ENCODE results near the gene JSRP1. TPM values are rescaled to one million over a fixed set of nuclear protein-coding genes. Genes with fewer than 3 reads are reported as not detected.
A peak's percentile ranks its signal among the peaks of the same experiment; 100 is the strongest.

The JSRP1 gene
- total and polyA plus RNA-seq, 2 experiments from 2014 or later = 2.4 to 3.1 TPM

DNA sequence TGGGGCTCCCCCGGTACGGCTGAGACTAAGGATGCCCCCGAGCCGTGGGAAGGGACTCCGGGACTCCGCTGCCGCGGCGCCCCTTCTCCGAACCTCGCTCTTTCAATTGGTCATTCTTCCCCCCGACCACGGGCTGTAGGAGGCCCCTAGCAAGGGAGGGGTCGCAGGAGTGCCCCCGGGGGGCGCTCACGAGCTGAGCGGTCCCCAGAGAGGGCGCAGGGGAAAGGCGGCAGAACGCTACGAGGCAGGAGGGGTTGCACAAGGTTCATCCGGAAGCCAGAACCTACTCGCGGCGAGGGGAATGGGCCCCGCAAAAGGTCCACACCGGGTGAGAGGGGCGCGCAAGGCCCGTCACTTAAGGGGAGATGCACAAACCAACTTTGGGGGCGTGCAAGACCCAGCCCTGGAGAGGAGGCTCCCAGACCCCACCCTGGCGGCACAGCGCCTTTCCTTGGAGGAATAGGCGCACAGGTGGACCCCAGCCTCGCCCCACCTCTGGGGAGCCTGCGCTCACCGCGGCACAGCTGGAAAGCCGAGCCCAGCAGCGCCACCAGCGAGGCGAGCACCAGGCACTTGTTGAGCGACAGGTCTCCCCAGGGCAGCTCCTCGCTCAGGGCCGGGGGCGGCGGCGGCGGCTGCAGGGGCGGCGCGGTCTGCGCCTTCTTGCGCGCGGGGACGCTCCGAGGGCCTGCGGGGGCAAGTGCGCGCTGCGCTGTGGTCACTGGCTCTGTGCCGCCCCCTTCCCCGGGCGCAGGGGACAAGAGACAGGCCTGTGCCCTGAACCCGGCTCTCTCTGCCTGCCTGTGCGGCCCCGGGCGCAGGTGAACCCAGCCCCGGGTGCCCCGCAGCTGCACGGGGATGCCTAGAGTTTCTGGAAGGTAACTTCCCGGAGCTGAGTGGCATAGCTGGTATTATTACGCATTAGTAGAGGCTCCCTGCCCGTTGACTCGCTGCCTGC is 2.8 kb downstream of the JSRP1 start:
- Histone ChIP-seq H3F3A (replicated peaks; ENCODE audit: low read depth) (peaks cover 4% of the 10 kb centered on the region; the same call in 1 of the 2 replicates), H3K4me3 (peak overlapping the region; percentile 69), H3K9me2 (ENCODE audit: insufficient read depth) (no peaks in the 10 kb centered on the region), H4K20me1 (replicated peaks; ENCODE audit: insufficient read depth) (no peaks in the 10 kb centered on the region), H2AFZ (peak overlapping the region; percentile 98), H3K27ac (ENCODE audit: low read depth) (no peak overlapping the region), H3K79me2 (replicated peaks; ENCODE audit: insufficient read depth) (no peaks in the 10 kb centered on the region), H3K4me1 (ENCODE audit: insufficient read depth) (peaks cover 5% of the 10 kb centered on the region; the same call in 1 of the 2 replicates), H3K4me2 (peak overlapping the region; percentile 93), H3K36me3 (ENCODE audit: insufficient read depth) (no peaks in the 10 kb centered on the region), H3K27me3 (ENCODE audit: insufficient read depth) (peaks cover 21% of the 10 kb centered on the region)
- TF ChIP-seq, protein P1, sequence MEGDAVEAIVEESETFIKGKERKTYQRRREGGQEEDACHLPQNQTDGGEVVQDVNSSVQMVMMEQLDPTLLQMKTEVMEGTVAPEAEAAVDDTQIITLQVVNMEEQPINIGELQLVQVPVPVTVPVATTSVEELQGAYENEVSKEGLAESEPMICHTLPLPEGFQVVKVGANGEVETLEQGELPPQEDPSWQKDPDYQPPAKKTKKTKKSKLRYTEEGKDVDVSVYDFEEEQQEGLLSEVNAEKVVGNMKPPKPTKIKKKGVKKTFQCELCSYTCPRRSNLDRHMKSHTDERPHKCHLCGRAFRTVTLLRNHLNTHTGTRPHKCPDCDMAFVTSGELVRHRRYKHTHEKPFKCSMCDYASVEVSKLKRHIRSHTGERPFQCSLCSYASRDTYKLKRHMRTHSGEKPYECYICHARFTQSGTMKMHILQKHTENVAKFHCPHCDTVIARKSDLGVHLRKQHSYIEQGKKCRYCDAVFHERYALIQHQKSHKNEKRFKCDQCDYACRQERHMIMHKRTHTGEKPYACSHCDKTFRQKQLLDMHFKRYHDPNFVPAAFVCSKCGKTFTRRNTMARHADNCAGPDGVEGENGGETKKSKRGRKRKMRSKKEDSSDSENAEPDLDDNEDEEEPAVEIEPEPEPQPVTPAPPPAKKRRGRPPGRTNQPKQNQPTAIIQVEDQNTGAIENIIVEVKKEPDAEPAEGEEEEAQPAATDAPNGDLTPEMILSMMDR (conservative IDR thresholded peaks at IDR 0.05; ENCODE audit: low read depth in 2 of 2) = peak; percentile 62 to 73
- no peak for TF ChIP-seq EZH2phosphoT487 (IDR thresholded peaks at IDR 0.05; ENCODE audit: unreplicated experiment)
- 0 out of 2 replicates have a peak, but pooled peaks have one; percentile 35 for TF ChIP-seq POLR2AphosphoS5 (IDR thresholded peaks at IDR 0.05; ENCODE audit: low read depth)
- H3K4me3 Mint-ChIP-seq = peak overlapping the region; percentile 69
- peaks cover 37% of the 10 kb centered on the region for H3K27me3 Mint-ChIP-seq (ENCODE audit: insufficient read depth, low read depth, poor library complexity)
- H3K27ac Mint-ChIP-seq = no peak overlapping the region
- ATAC-seq (peak; percentile 35), DNase-seq (ENCODE audit: low spot score) (peak; percentile 87)
- H3K4me1 Mint-ChIP-seq = peaks cover 3% of the 10 kb centered on the region; the same call in 2 of the 3 replicates
- no peaks in the 10 kb centered on the region for H3K9me3 Mint-ChIP-seq
- H3K36me3 Mint-ChIP-seq (ENCODE audit: low read depth) = no peaks in the 10 kb centered on the region

DNA sequence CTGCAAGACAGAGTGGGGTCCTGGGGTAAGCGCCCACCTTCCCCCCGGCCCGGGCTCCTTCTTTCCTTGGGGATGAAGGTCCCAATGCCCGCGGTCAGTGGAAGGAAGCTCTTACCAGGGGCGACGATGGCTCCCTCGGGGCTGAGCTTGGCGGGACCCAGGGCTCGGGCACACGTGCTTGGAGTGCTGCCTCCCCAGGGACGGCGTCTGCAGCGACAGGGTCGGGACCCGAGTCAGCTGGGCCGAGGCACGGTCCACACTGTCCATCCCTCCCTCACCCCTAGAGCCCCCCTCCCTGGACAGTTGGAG is 3.5 kb downstream of the JSRP1 start:
- Mint-ChIP-seq H3K4me1 (peaks cover 3% of the 10 kb centered on the region; the same call in 2 of the 3 replicates), H3K27ac (no peak overlapping the region), H3K4me3 (peak overlapping the region; percentile 64), H3K9me3 (no peaks in the 10 kb centered on the region), H3K36me3 (ENCODE audit: low read depth) (no peaks in the 10 kb centered on the region), H3K27me3 (ENCODE audit: insufficient read depth, low read depth, poor library complexity) (peaks cover 37% of the 10 kb centered on the region)
- Histone ChIP-seq H3K27me3 (ENCODE audit: insufficient read depth) (peaks cover 21% of the 10 kb centered on the region), H2AFZ (peak overlapping the region; percentile 98), H3K4me2 (peak overlapping the region; percentile 93), H3K27ac (ENCODE audit: low read depth) (no peak overlapping the region), H3K79me2 (replicated peaks; ENCODE audit: insufficient read depth) (no peaks in the 10 kb centered on the region), H3K36me3 (ENCODE audit: insufficient read depth) (no peaks in the 10 kb centered on the region), H4K20me1 (replicated peaks; ENCODE audit: insufficient read depth) (no peaks in the 10 kb centered on the region), H3K4me3 (peak overlapping the region; percentile 69), H3F3A (replicated peaks; ENCODE audit: low read depth) (peaks cover 4% of the 10 kb centered on the region; the same call in 1 of the 2 replicates), H3K9me2 (ENCODE audit: insufficient read depth) (no peaks in the 10 kb centered on the region), H3K4me1 (ENCODE audit: insufficient read depth) (peaks cover 5% of the 10 kb centered on the region; the same call in 1 of the 2 replicates)
- peak; percentile 58 for DNase-seq (ENCODE audit: low spot score)
- ATAC-seq = peak; percentile 2
- TF ChIP-seq NANOG (IDR thresholded peaks at IDR 0.05; ENCODE audit: borderline replicate concordance) (no peak), JUNB (IDR thresholded peaks at IDR 0.05; ENCODE audit: unreplicated experiment) (no peak), POLR2AphosphoS5 (IDR thresholded peaks at IDR 0.05; ENCODE audit: low read depth) (no peak), EZH2phosphoT487 (IDR thresholded peaks at IDR 0.05; ENCODE audit: unreplicated experiment) (no peak), ZNF114 (CRISPR knock-in tag; IDR thresholded peaks at IDR 0.05) (no peak), ZNF331 (CRISPR knock-in tag; IDR thresholded peaks at IDR 0.05; ENCODE audit: low read depth) (no peak), CREB1 (CRISPR knock-in tag; IDR thresholded peaks at IDR 0.05; ENCODE audit: low read depth) (no peak), STAT1 (IDR thresholded peaks at IDR 0.05; ENCODE audit: unreplicated experiment) (no peak), EZH2 (IDR thresholded peaks at IDR 0.05; ENCODE audit: low read depth, unreplicated experiment) (no peak)
- TF ChIP-seq, protein P1 (conservative IDR thresholded peaks at IDR 0.05; ENCODE audit: low read depth in 2 of 2) = no peak
- TF ChIP-seq, protein P2, sequence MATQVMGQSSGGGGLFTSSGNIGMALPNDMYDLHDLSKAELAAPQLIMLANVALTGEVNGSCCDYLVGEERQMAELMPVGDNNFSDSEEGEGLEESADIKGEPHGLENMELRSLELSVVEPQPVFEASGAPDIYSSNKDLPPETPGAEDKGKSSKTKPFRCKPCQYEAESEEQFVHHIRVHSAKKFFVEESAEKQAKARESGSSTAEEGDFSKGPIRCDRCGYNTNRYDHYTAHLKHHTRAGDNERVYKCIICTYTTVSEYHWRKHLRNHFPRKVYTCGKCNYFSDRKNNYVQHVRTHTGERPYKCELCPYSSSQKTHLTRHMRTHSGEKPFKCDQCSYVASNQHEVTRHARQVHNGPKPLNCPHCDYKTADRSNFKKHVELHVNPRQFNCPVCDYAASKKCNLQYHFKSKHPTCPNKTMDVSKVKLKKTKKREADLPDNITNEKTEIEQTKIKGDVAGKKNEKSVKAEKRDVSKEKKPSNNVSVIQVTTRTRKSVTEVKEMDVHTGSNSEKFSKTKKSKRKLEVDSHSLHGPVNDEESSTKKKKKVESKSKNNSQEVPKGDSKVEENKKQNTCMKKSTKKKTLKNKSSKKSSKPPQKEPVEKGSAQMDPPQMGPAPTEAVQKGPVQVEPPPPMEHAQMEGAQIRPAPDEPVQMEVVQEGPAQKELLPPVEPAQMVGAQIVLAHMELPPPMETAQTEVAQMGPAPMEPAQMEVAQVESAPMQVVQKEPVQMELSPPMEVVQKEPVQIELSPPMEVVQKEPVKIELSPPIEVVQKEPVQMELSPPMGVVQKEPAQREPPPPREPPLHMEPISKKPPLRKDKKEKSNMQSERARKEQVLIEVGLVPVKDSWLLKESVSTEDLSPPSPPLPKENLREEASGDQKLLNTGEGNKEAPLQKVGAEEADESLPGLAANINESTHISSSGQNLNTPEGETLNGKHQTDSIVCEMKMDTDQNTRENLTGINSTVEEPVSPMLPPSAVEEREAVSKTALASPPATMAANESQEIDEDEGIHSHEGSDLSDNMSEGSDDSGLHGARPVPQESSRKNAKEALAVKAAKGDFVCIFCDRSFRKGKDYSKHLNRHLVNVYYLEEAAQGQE (IDR thresholded peaks at IDR 0.05; ENCODE audit: unreplicated experiment) = no peak
- TF ChIP-seq, protein P3, sequence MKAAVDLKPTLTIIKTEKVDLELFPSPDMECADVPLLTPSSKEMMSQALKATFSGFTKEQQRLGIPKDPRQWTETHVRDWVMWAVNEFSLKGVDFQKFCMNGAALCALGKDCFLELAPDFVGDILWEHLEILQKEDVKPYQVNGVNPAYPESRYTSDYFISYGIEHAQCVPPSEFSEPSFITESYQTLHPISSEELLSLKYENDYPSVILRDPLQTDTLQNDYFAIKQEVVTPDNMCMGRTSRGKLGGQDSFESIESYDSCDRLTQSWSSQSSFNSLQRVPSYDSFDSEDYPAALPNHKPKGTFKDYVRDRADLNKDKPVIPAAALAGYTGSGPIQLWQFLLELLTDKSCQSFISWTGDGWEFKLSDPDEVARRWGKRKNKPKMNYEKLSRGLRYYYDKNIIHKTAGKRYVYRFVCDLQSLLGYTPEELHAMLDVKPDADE (IDR thresholded peaks at IDR 0.05) = no peak

Data from GM23338 (cell line).